Subcutaneous preadipocyte (primary cell): ENCODE results near the gene CDR2. TPM values are rescaled to one million over a fixed set of nuclear protein-coding genes. Genes with fewer than 3 reads are reported as not detected.

ENCODE experiments used
- total RNA-seq: library from RNA; depleted of rRNA; stranded (reverse); fragments of >200 nt; gene quantifications from 2 replicates; pipeline ENCODE4 v1.2.3, GENCODE V29; 2012

CDR2 gene
- total RNA-seq: 13.2 and 21.3 TPM in 2 replicates

GRCh38 chr16:22374311-22375116, at the start of gene CDR2:
CDR2 (minus strand) TSS chr16:22374619; CDS start chr16:22374309, 310 bp downstream.

GRCh38 chr16:22297114-22297870, 77.1 kb downstream of the CDR2 start, which contains the start of gene POLR3E:
POLR3E (plus strand) TSS chr16:22297409; CDS start chr16:22302969, 5,560 bp downstream.

Other genes starting within 250 kb of the CDR2 start
- under 0.01 TPM in 2 replicates for gene SDR42E2, start 212.1 kb downstream of the CDR2 start, total RNA-seq
- 45.2 and 63.3 TPM in 2 replicates for gene EEF2K, start 168.3 kb downstream of the CDR2 start, total RNA-seq
- 19.5 and 36.2 TPM in 2 replicates for gene POLR3E, start 77.2 kb downstream of the CDR2 start, total RNA-seq
- gene NPIPB5, start 136.3 kb upstream of the CDR2 start, total RNA-seq: 92.2 and 135 TPM in 2 replicates